ENCODE data around the gene NISCH.

The NISCH gene

GRCh38 chr3:52519445-52520140 lies 64.2 kb downstream of the NISCH start:
- no peak for TF ChIP-seq NFIC (IDR thresholded peaks at IDR 0.05)
- TF ChIP-seq REST (IDR thresholded peaks at IDR 0.05; ENCODE audit: low read depth) = no peak
- TF ChIP-seq TEAD4 (IDR thresholded peaks at IDR 0.05) = no peak

GRCh38 chr3:52520141-52520667 lies 64.8 kb downstream of the NISCH start:
- TF ChIP-seq EGR1 (IDR thresholded peaks at IDR 0.05) (no peak), TEAD4 (IDR thresholded peaks at IDR 0.05) (no peak), RAD21 (IDR thresholded peaks at IDR 0.05; ENCODE audit: low read depth) (no peak), USF1 (IDR thresholded peaks at IDR 0.05) (no peak), MAX (IDR thresholded peaks at IDR 0.05) (no peak)

- TF ChIP-seq YY1 (IDR thresholded peaks at IDR 0.05; ENCODE audit: low read depth) (no peak), TEAD4 (IDR thresholded peaks at IDR 0.05) (no peak)
Measured at GRCh38 chr3:52520716-52521487, 65.5 kb downstream of the NISCH start.

GRCh38 chr3:52521488-52521824 lies 66.1 kb downstream of the NISCH start:
- TF ChIP-seq YY1 (IDR thresholded peaks at IDR 0.05; ENCODE audit: low read depth) = no peak

- TF ChIP-seq TCF12 (IDR thresholded peaks at IDR 0.05; ENCODE audit: low read depth) = no peak
- no peak for TF ChIP-seq ZBTB7A (IDR thresholded peaks at IDR 0.05; ENCODE audit: low read depth)
- TF ChIP-seq TAF1 (IDR thresholded peaks at IDR 0.05; ENCODE audit: low read depth) = no peak
- TF ChIP-seq MAX (IDR thresholded peaks at IDR 0.05) = no peak
- TF ChIP-seq NFIC (IDR thresholded peaks at IDR 0.05) = no peak
- TF ChIP-seq TEAD4 (IDR thresholded peaks at IDR 0.05) = no peak
- no peak for TF ChIP-seq EP300 (IDR thresholded peaks at IDR 0.05; ENCODE audit: borderline replicate concordance)
- no peak for TF ChIP-seq RAD21 (IDR thresholded peaks at IDR 0.05; ENCODE audit: low read depth)
- no peak for TF ChIP-seq EGR1 (IDR thresholded peaks at IDR 0.05)
- TF ChIP-seq YY1 (IDR thresholded peaks at IDR 0.05; ENCODE audit: low read depth) = no peak
- TF ChIP-seq FOXM1 (IDR thresholded peaks at IDR 0.05; ENCODE audit: borderline replicate concordance, low read depth) = no peak
- no peak for TF ChIP-seq CREB1 (IDR thresholded peaks at IDR 0.05; ENCODE audit: low read depth)
- TF ChIP-seq CEBPB (IDR thresholded peaks at IDR 0.05) = no peak
Measured at GRCh38 chr3:52521881-52522650, 66.7 kb downstream of the NISCH start.

- TF ChIP-seq CEBPB (IDR thresholded peaks at IDR 0.05) = no peak
- no peak for TF ChIP-seq RAD21 (IDR thresholded peaks at IDR 0.05; ENCODE audit: low read depth)
- TF ChIP-seq REST (IDR thresholded peaks at IDR 0.05; ENCODE audit: low read depth) = no peak
- no peak for TF ChIP-seq FOXM1 (IDR thresholded peaks at IDR 0.05; ENCODE audit: borderline replicate concordance, low read depth)
- TF ChIP-seq NFIC (IDR thresholded peaks at IDR 0.05) = no peak
- TF ChIP-seq ZBTB7A (IDR thresholded peaks at IDR 0.05; ENCODE audit: low read depth) = no peak
- TF ChIP-seq MAX (IDR thresholded peaks at IDR 0.05) = no peak
- TF ChIP-seq TEAD4 (IDR thresholded peaks at IDR 0.05) = no peak
- TF ChIP-seq YY1 (IDR thresholded peaks at IDR 0.05; ENCODE audit: low read depth) = no peak
- TF ChIP-seq USF1 (IDR thresholded peaks at IDR 0.05) = no peak
- TF ChIP-seq CREB1 (IDR thresholded peaks at IDR 0.05; ENCODE audit: low read depth) = no peak
- no peak for TF ChIP-seq TAF1 (IDR thresholded peaks at IDR 0.05; ENCODE audit: low read depth)
- no peak for TF ChIP-seq TCF12 (IDR thresholded peaks at IDR 0.05; ENCODE audit: low read depth)
Measured at GRCh38 chr3:52522651-52523251, 67.3 kb downstream of the NISCH start.

Measured in Ishikawa (cell line).